ENCODE results near the gene ADD1.

The ADD1 gene

DNA sequence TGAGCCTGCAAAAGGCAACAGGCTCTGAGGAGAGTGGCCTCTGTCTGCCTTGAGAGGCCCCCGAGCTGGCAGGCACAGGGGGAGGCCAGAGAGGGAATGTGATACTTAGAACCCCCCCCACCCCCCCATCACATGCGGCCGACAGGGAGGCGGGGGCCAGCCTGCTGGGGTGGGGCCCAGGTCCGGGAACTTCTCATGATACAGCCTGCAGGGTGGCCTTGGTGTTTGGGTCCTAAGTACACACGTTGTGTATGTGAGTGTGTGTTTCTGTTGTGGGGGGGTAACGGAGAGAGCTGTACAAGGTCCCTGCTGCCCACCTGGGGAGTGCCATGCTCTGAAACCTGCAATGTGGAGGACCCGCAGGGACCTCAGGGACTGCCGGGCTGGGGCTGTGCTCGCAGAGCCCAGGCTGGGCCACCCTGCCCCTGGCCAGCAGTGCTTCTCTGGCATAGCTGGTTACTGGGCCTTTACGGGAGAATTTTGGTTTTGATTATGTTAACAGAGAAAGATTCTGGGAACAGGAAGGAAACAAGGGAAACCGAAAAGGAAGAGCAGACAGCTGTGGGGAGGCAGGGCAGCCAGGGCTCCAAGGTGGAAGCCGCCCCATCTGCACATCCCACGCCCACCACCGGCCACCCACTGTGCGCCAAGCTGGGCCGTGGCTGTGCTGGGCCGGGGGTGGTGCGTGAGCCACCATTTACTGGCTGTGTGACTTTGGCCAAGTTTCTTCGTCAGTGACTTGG lies 30.9 kb upstream of the ADD1 start:
- no peak for DNase-seq (ENCODE audit: low read depth, low spot score)
- in situ Hi-C loops (cut with HindIII; ENCODE audit: low sequenced_read_pairs), result no loop called here
- TF ChIP-seq, protein P1, sequence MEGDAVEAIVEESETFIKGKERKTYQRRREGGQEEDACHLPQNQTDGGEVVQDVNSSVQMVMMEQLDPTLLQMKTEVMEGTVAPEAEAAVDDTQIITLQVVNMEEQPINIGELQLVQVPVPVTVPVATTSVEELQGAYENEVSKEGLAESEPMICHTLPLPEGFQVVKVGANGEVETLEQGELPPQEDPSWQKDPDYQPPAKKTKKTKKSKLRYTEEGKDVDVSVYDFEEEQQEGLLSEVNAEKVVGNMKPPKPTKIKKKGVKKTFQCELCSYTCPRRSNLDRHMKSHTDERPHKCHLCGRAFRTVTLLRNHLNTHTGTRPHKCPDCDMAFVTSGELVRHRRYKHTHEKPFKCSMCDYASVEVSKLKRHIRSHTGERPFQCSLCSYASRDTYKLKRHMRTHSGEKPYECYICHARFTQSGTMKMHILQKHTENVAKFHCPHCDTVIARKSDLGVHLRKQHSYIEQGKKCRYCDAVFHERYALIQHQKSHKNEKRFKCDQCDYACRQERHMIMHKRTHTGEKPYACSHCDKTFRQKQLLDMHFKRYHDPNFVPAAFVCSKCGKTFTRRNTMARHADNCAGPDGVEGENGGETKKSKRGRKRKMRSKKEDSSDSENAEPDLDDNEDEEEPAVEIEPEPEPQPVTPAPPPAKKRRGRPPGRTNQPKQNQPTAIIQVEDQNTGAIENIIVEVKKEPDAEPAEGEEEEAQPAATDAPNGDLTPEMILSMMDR (IDR thresholded peaks at IDR 0.05; ENCODE audit: low read depth, low read length), result no peak
- peak overlapping the region; percentile 22 for H3K4me3 ChIP-seq (ENCODE audit: low read depth, low read length)

DNA sequence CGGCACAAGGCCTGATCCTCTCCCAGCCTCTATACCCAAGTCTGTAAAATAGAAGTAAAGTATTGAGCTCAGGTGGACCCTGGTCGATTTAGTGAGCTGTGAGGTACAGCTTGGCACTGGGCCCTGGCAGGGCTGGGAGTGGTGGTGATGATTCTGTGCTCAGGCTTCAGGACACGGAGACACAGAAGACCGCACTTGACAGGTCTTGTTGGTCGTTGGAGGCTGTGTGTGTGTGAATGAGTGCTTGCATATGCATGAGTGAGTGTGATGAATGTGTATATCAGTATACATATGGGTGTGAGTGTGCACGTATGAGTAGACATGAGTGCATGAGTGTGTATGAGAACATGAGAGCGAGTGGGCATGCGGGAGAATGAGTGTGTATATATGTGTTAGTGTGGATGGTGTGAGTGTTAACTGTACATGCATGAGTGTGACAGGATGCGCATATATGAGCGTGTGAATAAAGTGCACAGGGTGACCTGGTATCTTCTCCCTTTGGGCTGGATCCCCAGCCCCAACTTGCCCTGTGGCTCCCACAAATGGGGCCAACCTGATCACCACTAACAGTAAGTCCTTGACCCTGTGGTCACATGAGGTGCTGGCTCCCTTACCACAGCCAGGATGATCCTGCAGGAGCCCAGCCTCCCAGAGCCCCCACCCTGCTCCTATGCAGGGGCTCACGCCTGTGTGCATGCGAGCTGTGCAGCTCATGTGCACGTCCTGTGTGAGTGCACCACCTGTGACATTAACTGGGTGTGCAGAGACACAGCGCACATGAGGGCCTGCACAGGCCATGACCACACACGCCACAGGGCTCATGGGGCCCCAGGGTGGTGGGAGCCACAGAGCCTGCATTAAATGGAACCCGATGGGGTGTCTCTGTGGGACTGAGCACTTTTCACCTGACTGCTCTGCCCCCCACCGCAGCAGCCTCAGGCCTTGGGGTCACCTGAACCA lies 29.9 kb upstream of the ADD1 start:
- in situ Hi-C loops (cut with HindIII; ENCODE audit: low sequenced_read_pairs), result no loop called here
- TF ChIP-seq, protein P1 (IDR thresholded peaks at IDR 0.05; ENCODE audit: low read depth, low read length), result no peak
- no peak overlapping the region for H3K4me3 ChIP-seq (ENCODE audit: low read depth, low read length)
- no peak for DNase-seq (ENCODE audit: low read depth, low spot score)

DNA sequence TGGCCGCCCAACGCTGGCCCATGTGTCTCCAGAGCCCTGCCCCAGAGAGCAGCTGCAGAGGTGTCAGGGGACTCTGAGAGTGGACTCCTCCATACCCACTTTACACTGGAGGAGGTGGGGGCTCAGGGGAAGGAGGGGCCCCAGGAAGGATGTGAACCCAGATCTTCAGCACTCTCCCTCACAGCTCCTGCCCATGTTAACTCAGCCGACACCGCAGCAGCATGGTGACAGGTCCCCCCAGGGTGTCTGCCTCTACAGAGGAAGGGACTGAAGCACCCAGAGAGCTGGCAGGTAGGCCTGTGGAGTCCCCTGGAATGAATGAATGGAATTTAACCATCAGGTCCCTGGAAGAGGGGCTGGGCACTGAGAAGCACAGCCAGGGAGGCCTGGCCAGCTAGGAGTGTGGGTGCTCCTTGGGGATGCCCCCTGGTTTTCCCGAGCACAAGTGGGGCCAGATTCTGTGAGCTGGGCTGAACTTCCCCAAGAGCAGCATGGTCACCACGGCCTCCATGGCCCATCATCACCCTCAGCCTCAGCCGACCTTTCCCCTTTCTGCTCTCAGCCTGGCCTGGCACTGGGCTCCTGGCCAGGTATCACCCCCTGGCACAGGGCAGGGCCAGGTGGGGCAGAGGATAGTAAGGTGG lies 28.9 kb upstream of the ADD1 start:
- in situ Hi-C loops (cut with HindIII; ENCODE audit: low sequenced_read_pairs), result no loop called here
- TF ChIP-seq, protein P1 (IDR thresholded peaks at IDR 0.05; ENCODE audit: low read depth, low read length), result no peak
- no peak for DNase-seq (ENCODE audit: low read depth, low spot score)
- no peak overlapping the region for H3K4me3 ChIP-seq (ENCODE audit: low read depth, low read length)

DNA sequence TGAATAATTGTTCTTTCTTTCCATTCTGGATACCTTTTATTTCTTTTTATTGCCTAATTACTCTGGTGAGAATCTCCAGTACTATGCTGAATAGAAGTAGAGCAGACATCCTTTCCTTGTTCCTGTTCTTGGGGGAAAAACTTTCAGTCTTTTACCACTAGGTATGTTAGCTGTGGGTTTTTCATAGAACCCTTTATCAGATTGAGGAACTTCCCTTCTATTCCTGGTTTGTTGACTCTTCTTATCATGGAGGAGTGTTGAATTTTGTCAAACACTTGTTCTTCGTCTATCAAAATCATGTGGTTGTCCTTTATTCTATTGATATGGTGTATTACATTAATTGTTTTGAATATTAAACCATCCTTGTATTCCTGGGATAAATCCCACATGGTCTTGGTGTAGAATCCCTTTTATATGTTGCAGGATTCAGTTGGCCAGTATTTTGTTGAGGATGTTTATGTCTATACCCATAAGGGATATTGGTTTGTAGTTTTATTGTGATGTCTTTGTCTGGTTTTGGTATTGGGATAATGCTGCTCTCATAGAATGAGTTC lies 27.2 kb upstream of the ADD1 start:
- DNase-seq (ENCODE audit: low read depth, low spot score), result no peak
- in situ Hi-C loops (cut with HindIII; ENCODE audit: low sequenced_read_pairs), result no loop called here
- TF ChIP-seq, protein P1 (IDR thresholded peaks at IDR 0.05; ENCODE audit: low read depth, low read length), result no peak
- no peak overlapping the region for H3K4me3 ChIP-seq (ENCODE audit: low read depth, low read length)

DNA sequence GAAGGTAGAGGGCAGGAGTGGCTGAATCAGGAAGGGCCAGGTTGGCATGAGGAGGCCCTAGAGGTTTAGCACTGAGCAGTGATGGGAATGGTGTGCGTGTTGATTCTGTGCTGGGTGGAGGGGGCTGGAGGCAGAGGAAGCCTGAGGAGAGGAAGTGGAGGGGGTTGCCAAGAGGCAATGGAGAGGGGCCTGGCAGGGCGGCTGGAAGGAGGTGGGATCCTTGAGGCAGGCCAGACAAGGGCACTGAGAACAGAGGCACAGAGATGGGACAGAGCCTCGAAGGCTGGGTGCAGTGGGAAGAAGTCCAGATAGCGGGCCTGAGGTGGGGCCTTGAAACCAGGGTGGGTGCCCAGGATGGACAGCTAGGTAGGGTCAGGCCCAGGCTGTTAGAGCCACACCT lies 26.5 kb upstream of the ADD1 start:
- no peak overlapping the region for H3K4me3 ChIP-seq (ENCODE audit: low read depth, low read length)
- DNase-seq (ENCODE audit: low read depth, low spot score), result no peak
- TF ChIP-seq, protein P1 (IDR thresholded peaks at IDR 0.05; ENCODE audit: low read depth, low read length), result no peak
- in situ Hi-C loops (cut with HindIII; ENCODE audit: low sequenced_read_pairs), result no loop called here

DNA sequence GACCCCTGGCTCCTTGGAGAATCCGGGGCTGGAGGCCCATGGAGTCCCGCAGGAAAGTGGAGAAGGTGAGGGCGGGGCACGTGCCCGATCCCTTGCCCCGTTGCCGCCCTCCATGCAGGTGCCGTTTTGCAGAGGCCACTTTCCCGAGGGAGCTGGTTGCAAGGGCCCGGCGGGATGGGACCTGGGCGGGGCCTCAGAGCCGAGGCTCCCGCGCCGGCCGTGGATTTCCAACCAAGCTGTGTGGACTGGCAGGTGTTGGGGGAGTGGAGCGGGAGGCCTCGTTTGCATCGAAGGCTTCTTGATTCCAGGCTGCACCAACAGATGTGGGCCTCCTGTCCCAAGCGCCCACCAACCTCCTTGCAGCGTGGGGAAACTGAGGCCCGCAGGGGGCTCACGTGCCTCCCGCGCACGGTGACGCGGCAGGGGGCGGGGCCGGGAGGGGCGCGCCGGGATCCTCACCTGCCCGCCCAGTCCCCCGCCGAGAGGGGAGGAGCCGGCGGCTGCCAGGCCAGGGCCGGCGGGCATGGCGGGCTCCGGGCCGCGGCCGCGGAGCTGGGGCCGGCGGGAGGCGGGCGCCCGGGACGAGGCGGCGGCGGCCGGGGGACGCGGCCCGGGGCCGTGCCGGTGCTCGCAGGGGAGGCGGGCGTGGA lies 25.8 kb upstream of the ADD1 start:
- DNase-seq (ENCODE audit: low read depth, low spot score), result no peak
- in situ Hi-C loops (cut with HindIII; ENCODE audit: low sequenced_read_pairs), result no loop called here
- TF ChIP-seq, protein P1 (IDR thresholded peaks at IDR 0.05; ENCODE audit: low read depth, low read length), result no peak
- H3K4me3 ChIP-seq (ENCODE audit: low read depth, low read length), result peak overlapping the region; percentile 48

Data from astrocyte of the spinal cord (primary cell).